Activated CD4-positive, alpha-beta T cell treated with anti-CD3 and anti-CD28 coated beads, Interleukin-2, Interleukin-4, amounts not matched to agents 100 ng/mL and 50 ng/mL, durations not matched to agents 16 hours and 8 hours (primary cell): ENCODE results near the gene TRAF6.
A peak's percentile ranks its signal among the peaks of the same experiment; 100 is the strongest.
"Not testable (repeated sequence)": the region's sequence is repeated elsewhere in the genome, so short reads cannot be mapped to it uniquely, and the experiment has no call there.

ENCODE experiments used
- DNase-seq: peaks from one replicate; pipeline ENCODE4 v3.0.0-alpha.2; 2020; ENCODE audit warnings: low spot score

TRAF6 gene

DNA sequence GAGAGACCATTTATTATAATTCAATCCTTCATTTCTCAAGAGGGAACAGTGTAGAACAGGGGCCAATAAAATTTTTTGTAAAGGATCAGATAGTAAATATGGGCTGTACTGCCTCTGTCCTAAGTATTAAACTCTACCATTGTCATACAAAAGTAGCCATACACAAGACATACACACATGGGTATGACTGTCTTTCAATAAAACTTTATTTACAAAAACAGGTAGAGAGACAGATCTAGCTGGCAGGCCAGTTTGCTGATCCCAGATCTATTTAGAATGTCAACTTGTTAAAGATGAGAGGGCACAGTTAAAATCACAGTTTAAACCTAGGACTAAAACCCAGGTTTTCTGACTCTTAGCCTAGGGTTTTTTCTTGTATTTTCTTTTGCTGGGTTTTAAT, 16.7 kb downstream of the TRAF6 start:
- DNase-seq, result no peak

DNA sequence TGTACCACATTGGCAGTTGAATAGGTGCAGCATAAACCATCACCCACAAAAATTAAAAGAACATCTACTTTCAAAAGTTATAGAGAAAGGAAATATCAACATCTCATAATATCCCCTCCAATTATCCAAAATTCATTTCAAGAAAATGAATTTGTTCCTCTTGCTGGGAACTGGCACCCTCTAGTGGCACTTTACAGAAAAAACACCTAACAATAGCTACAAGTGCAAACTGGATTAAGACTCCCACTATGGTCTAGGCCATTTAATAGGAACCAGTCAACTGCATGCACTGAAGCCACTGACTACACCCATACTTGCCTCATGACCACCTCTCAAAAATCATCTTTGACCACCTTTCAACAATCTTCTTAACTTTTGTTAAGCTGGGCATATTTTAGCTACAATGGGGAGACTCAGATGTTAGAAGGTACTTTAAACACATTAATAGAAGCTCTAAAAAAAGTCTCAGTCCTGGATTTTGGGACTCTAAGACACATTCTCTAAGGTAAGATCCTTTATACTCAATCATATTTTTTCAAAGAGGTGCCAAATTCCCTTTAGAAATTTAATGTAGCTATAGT, 17.3 kb downstream of the TRAF6 start:
- peak; percentile 52 for DNase-seq

DNA sequence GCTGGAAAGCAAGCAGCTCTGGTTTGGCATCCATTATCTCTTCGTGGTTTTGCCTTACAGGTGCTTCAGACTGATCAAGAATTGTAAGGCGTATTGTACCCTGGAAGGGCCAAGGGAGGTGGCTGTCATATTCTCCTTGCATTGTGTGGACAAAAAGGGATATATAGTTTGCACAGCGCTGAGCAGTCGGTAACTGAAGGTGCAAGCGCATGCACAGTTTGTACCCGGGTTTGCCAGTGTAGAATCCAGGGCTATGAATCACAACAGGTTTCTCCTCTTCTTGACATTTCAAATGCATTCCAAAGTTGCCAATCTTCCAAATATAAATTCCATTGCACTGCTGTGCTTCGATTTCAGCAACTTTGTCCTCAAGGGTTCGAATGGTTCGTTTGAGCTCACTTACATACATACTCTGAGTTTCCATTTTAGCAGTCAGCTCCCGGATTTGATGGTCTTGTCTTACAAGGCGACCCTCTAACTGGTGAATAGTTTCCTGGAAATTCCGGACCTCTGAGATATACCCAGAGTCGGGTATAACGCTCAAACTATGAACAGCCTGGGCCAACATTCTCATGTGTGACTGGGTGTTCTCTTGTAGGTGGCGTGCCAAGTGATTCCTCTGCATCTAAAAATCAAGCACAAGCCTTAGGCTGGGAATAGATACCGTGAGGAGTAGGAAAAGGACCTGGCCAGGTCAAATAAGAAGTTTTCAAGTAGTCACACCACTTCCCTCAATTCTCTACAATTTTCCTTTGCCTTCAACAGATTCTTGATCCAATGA, 19.9 kb downstream of the TRAF6 start:
- no peak for DNase-seq

DNA sequence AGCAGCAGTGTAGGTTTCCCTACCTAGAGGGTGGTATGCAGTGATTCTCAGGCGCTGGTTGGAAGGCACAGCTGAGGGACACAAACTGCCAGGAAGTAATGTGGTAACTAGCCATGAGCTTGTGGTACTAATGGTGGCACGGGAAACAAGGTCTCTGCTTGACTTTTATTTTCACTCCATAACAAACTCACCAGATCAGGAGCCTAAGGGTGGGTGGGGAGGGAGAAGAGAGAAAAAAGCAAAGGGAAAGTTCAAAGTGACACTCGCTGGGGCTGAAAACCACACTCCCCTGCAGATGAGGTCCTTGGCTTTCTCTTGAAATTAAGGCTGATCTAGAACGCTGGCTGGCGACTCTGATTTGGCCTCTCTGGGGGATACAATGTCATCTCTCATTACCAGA, 22.0 kb downstream of the TRAF6 start:
- no peak for DNase-seq

DNA sequence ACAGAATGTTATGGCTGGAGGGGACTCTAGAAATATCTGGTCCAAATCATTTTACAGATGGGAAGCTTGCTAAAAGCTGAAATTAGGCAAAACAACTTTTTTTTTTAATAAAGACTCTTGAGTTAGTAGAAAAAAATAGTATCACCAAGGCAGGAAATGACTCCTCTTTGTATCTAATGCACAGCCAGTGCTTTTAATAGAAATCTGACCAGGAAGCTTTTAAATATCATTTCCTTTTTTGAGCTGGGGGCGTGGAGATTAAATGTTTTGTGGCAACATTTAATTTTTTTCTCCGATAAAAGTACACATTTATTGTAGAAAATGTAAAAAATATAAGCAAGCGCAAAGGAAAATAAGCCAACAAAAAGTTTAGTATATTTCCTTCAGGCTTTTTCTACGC, 22.5 kb downstream of the TRAF6 start:
- DNase-seq, result no peak

DNA sequence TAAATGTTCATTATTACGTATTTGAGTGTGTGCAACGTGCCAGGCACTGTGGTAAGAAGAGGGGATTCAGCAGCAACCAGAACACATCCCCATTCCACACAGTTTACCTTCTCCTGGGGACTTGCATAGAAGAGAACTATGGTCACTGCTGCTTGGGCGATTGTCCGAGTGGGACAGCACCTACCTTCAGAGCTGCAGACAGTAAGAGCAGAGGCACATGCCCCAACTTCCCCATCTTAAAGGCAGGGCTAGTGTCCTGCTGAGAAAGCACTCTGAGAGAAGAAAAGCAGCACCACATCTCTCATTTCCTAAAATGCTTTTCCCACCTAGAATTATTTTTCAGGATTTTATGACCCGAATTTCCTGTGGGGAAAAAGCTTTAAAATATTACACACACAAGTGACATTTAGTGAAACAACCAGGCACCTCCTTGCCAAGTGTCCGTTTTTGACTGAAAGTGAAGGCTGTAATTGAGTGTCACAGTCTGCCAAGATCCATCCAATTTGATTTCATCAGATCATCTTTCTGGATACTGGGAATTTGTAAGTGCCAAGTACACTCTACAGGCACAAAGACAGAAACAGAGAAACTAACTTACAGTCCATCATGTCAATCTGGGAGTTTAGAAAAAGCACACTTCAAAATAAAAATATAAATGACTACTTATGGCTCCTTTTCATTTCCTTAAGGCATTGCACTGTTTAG, 24.6 kb downstream of the TRAF6 start:
- DNase-seq, result no peak

DNA sequence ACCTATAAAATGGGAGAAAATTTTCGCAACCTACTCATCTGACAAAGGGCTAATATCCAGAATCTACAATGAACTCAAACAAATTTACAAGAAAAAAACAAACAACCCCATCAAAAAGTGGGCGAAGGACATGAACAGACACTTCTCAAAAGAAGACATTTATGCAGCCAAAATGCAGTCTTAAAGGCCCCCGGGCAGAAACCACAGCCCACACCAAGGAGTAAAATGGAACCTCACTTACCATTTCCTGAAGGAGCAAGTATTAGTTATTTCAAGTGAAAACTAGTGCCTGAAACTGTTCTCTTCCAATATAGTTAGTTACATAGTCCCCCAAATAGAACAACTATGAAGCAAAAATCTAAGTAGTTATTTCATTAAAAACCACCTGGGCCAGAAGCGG, 27.0 kb downstream of the TRAF6 start:
- DNase-seq, result not testable (repeated sequence)

DNA sequence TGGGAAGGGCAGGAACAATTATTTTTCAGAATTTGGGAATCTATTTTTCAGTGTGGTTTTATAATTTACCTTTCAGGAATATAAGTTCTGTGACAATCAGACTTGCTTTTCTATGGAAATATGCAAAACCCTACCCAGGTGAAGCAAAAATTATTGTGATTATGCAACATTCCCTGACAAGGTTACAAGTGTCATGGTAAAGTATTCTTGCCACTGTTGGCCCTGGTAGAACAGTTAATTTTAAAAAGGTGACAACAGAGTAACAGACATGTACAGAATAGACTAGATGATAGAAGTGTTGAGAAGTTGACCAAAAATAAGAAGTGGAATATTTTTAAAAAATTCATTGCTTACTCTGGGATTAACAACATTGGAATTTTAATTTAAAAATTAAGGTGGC, 29.2 kb downstream of the TRAF6 start:
- no peak for DNase-seq

DNA sequence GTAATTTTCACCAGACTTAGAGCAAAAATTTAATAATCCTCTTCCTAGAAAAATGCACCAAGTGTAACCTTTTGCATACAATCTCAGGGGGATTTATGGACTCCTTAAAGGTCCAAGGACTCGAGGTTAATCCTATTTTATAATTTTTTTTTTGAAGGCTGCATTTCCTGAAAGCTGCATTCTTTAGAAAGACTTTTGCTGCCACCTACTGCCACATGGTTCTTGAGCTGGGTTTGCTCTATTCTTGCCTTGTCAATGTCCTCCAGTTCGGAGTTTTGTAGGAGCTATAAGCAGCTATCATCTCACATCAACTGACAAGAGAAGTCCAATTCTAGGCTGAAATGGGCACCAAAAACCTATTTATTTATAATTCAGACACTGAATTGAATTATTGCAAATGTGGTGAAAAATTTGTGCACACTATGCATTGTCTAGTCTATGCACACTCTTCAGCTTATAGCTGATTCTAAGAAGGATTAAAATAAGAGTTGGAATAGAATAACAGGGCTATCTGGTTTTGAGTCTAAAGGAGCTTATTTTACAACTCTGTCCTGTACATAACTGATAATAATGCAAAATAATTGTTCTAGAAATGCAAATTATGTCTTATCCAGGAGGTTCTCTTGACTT, 31.3 kb downstream of the TRAF6 start:
- DNase-seq, result peak; percentile 34

DNA sequence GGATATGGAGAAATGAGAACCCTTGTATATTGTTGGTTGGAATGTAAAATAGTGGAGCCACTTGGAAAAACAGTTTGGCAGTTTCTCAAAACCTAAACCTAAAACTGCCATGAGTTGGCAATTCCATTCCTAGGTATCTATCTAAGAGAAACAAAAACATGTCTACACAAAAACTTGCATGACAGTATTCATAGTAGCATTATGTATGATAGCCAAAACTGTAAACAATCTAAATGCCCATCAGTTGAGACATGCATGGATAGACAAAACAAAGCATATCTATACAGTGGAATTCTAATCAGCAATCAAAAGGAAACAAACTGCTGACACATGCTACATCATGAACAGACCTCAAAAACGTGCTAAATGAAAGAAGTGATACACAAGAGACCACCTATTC, 34.9 kb downstream of the TRAF6 start:
- no peak for DNase-seq

DNA sequence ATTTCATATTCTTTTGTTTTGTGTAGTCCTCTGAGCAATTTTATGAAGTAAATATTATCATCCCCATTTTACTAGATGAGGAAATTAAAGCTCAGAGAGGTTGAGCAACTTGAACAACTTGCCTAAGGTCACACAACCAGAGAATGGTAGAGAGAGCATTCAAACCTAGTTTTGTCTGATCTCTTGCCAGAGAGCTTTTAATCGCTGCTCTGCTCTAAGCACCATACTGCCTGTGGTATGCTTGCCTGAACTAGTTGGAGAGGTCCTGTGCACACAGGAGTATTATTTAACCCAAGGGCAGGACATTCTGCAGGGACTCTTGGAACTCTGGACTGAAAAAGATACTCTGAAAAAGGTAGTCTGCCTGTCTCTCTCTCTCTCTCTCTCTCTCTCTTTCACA, 38.5 kb downstream of the TRAF6 start:
- no peak for DNase-seq

DNA sequence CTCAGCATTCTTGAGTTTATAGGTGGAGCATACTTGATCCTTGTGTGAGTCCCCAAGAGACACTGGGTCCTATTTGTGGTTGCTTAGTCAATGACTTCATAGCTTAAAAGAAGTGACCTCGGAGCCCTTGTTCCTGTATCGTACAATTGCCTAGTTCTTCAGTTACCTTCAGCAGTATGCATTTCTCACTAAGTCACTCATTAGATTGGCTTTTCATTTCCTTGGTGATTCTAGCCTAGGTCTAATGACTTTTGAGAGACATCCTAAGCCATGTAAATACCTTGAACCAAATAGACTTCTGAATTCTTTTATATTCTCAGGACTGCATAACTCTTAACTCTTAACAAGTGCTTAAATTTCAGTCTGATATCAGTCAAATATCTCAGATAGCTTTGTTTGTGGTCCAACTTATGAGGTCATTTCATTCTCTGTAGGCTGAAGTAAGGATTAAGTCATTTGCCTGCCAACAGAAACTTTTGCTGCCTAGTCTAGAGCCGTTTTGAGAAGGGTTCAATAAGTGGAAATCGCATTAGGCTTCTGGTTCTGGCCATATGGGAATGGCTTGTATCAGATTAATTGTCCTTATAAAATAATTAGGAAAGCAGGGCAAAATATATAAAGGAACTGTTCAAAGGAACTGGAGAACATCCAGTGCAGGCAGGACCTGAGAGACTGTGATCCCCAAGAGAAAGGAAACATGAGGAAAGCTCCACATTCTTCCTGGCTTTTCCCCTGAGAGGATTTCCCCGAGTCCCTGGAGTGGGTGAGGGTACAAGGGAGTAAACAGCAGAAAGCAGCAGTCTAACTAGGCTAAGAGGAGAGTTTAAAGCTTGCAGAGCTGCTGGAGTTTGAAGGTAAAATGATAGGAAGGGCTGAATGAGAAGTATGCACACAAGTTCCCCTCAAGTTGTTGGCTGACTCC, 39.9 kb downstream of the TRAF6 start:
- no peak for DNase-seq

DNA sequence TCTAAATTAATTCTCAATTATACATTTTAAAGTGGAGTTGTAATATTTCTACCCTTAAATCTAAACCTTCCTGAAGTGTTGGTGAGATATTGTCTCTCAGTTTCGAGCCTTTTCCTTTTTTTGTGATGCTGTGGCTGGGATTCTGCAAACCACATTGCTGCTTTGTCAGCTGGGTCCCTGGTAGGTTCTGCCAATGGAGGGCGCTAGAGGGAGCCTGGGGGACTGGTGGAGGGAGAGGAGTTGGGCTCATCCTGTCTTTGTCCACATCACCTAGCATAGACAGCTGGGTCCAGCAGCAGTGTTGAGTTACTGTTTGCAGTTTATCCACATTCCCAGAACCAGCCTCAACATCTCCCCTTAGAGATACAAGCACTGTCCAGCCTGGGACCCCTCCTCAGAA, 41.0 kb downstream of the TRAF6 start:
- DNase-seq, result no peak

DNA sequence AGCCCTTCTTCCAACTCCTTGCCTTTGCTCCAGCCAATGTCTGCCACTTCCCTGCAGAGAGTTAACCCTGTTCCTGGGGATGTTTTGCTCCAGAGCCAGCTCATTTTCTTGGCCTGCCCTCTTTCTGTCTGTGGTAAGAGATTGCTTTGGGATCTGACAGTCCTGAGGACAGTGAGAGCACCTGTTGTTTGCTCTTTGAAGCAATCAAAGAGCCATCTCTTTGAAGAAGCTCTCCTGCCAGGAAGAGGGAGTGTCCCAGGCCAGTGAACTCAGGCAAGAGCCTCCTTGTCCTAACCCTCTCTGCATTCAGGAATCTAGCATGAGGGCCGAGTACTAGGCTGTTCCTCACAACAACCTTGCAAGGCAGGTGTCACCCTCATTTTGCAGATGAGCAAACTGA, 42.2 kb downstream of the TRAF6 start:
- no peak for DNase-seq

DNA sequence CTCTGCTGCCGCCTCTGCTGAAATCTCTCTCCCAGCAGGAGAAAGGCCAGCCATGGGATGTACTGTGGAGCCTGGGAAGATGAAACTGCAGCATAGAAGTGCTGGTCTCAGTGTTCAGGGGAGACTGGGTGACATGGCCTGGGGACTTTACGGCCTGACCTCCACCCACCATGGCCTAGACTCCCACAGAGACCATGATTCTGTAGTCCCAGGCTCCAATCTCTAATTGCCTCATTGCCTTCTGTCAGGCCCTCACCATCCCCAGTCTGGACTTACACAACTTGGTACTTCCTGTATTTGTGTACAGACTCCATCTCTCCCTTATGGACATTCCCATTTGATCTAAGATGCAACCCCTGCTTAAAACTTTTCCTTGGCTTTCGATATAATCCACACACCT, 43.1 kb downstream of the TRAF6 start:
- no peak for DNase-seq

DNA sequence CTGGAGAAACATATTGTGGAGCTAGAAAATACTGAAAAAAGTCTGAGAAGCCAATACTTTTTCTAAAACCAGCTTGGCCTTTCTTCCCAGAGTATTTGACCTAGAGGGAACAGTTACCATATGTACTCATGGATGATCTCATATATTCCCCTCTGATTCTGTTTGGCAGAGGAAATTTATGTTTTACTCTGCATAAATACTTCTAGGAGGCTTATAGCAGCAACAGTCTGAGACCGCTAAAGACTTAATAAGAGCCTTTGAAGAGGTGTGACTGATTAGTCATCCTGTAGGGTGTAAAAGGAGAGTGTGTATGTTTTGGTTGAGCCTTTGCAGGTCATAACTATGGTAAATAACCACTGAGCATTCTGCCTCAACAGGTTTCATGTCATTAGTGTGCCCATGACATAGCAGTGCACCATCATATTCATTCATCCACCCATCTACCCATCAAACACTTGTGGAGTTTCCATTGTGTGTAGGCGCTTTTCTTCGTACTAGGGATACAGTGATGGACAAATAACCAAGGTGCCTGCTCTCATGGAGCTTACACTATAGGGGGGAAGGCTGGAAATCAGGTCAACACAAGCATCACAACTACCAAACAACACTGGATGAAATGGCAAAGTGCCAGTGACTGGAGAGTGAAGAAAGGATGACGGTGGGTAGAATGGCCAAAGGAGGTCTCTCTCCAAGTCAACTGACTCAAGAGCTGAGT, 44.5 kb downstream of the TRAF6 start:
- no peak for DNase-seq

DNA sequence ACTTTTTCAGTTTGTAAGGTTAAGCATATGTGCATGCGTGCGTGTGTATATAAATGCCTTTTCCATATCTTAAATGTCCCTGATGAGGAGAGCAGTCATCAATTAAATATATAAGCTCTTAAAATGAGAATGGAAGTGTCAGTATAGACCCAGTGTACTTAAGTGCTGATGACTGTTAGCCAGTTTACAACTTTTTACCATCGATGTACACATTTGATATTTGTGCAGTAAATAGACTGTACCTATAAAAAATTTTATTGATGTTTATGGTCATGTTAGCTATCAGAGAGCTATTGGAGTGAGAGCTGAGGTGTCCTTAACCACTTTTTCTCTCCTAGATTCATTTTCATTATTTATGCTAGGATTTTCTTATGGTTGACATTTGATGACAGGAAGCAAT, 45.4 kb downstream of the TRAF6 start:
- no peak for DNase-seq

DNA sequence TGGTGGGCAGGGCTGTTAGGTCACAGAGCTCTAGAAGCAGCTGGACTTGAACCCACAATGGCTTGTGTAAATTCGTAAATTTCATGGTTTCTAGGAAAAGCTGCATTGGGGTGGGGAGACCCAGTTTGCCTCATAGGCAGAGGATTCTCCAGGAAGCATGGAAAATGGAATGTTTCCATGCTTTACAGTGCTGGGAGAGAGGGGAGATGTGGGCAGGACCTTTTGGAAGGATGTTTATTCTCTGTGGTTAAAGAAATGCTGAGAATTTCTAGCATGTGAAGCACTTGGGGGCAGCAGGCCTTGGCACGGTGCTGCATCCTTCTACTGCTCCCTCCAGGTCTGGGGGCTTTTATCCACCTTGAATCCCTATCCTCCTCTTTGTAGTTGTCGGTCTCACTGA, 46.3 kb downstream of the TRAF6 start:
- no peak for DNase-seq

DNA sequence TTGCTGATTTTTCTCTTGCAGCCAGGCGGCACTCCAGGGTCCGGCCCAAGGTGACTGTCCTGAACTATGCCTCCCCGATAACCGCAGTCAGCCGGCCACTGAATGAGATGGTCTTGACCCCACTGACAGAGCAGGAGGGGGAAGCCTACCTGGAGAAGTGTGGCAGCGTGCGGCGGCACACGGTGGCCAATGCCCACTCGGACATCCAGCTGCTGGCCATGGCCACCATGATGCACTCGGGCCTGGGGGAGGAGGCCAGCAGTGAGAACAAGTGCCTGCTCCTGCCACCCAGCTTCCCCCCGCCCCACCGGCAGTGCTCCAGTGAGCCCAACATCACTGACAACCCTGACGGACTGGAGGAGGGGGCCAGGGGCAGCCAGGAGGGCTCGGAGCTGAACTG, 47.8 kb downstream of the TRAF6 start:
- no peak for DNase-seq

DNA sequence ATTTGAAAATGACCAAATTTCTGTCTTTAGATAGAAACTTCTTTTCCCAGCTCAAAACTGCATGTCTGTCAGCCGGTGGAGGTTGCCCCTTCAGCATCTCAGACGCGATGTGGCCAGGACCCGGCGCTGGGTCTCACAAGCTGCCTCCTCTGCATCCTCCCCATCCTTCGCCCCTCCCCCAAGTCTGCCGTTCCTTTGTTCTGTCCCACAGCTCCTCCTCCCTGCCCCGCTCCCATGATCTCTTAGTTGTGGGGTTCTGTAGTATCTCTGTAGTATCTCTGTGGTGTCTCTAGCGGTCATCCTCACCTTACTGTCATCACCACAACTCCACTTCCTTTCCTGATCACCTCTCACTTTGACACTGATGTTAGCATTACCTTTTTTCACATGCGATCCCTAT, 49.9 kb downstream of the TRAF6 start:
- no peak for DNase-seq

DNA sequence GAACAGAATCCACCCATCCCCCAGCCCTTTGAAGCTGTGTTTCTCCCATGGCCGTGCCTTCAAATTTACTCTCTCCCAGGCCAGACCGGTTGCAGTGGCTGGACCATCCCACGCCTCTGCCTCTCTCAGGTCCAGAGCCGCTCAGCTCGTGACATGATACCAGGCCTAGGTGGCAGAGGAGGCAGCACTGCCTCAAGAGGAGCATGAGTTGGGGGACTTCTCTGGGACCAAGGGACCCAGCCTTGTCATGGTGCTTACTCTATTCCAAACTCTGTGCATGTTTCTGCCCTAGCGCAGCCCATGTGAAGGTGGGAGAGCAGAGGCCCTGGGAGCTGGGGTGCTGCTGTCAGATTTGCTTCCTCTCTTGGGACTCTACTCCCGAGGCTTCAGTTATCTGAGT, 51.0 kb downstream of the TRAF6 start:
- DNase-seq, result no peak
